ENCODE measurements around the gene ACOXL. TPM values are rescaled to one million over a fixed set of nuclear protein-coding genes. Genes with fewer than 3 reads are reported as not detected.

The ACOXL gene
- polyA plus RNA-seq, 3 donors: 0.35 TPM; not detected in 2

GRCh38 chr2:110713513-110714362 is 18.6 kb upstream of the ACOXL start:
- H3K36me3 ChIP-seq (replicated peaks in 1 of 2; ENCODE audit: control insufficient read depth in 1 of 2, insufficient read depth in 2 of 2, low read length in 2 of 2): no peaks in the 10 kb centered on the region
- no peak overlapping the region for H3K4me3 ChIP-seq (replicated peaks in 1 of 3; ENCODE audit: low read depth in 2 of 3, low read length in 3 of 3)
- H3K79me2 ChIP-seq (ENCODE audit: insufficient read depth, low read length): no peaks in the 10 kb centered on the region
- Mint-ChIP-seq H3K27ac (no peak overlapping the region), H3K27me3 (ENCODE audit: low read depth in 3 of 3) (peaks cover 2 to 10% (median 3%) of the 10 kb centered on the region in 3 donors), H3K4me1 (peaks cover 32% of the 10 kb centered on the region), H3K9me3 (peaks cover 0 to 5% (median 0%) of the 10 kb centered on the region in 7 donors), H3K4me3 (no peak overlapping the region), H3K36me3 (no peaks in the 10 kb centered on the region)
- no peak for TF ChIP-seq CTCF (IDR thresholded peaks at IDR 0.05)
- intact Hi-C loops (cut with micrococcal nuclease): no loop called here
- WGBS (ENCODE audit: insufficient coverage): 96% methylated on average over 5 of the region's 6 CpGs
- peak overlapping the region; percentile 64 for H2AFZ ChIP-seq (ENCODE audit: insufficient read depth, low read depth, low read length, poor library complexity, severe bottlenecking)
- H4K20me1 ChIP-seq (ENCODE audit: insufficient read depth, low read length): no peaks in the 10 kb centered on the region
- no peak for DNase-seq
- peaks cover 22 to 34% of the 10 kb centered on the region in 2 donors for H3K4me1 ChIP-seq (ENCODE audit: control insufficient read depth in 1 of 2, insufficient read depth in 2 of 2, low read length in 2 of 2)
- no peaks in the 10 kb centered on the region for H3K9me3 ChIP-seq (replicated peaks in 1 of 2; ENCODE audit: control insufficient read depth in 1 of 2, insufficient read depth in 1 of 2, low read length in 2 of 2)
- H3K27ac ChIP-seq (ENCODE audit: low read depth in 1 of 2, low read length in 2 of 2): peak overlapping the region in 1 of 2 donors; percentile 69
- H3K9ac ChIP-seq (ENCODE audit: insufficient read depth, low read length, poor library complexity, severe bottlenecking): no peak overlapping the region
- H3K4me2 ChIP-seq (replicated peaks; ENCODE audit: extremely low read depth, low read length, poor library complexity, severe bottlenecking): no peak overlapping the region
- H3K27me3 ChIP-seq (ENCODE audit: control insufficient read depth in 2 of 2, insufficient read depth in 2 of 2, low read length in 2 of 2): no peaks in the 10 kb centered on the region

- Histone ChIP-seq H3K36me3 (replicated peaks in 1 of 2; ENCODE audit: control insufficient read depth in 1 of 2, insufficient read depth in 2 of 2, low read length in 2 of 2) (no peaks in the 10 kb centered on the region), H3K27ac (ENCODE audit: low read depth in 1 of 2, low read length in 2 of 2) (peak overlapping the region; percentile 21 to 69), H3K4me2 (replicated peaks; ENCODE audit: extremely low read depth, low read length, poor library complexity, severe bottlenecking) (peak overlapping the region; percentile 44), H3K4me3 (replicated peaks in 1 of 3; ENCODE audit: low read depth in 2 of 3, low read length in 3 of 3) (peak overlapping the region in 1 of 3 experiments; percentile 23), H3K9me3 (replicated peaks in 1 of 2; ENCODE audit: control insufficient read depth in 1 of 2, insufficient read depth in 1 of 2, low read length in 2 of 2) (no peaks in the 10 kb centered on the region), H4K20me1 (ENCODE audit: insufficient read depth, low read length) (no peaks in the 10 kb centered on the region), H3K4me1 (ENCODE audit: control insufficient read depth in 1 of 2, insufficient read depth in 2 of 2, low read length in 2 of 2) (peaks cover 13 to 25% of the 10 kb centered on the region in 2 donors), H3K79me2 (ENCODE audit: insufficient read depth, low read length) (no peaks in the 10 kb centered on the region), H3K9ac (ENCODE audit: insufficient read depth, low read length, poor library complexity, severe bottlenecking) (no peak overlapping the region), H2AFZ (ENCODE audit: insufficient read depth, low read depth, low read length, poor library complexity, severe bottlenecking) (peak overlapping the region; percentile 64), H3K27me3 (ENCODE audit: control insufficient read depth in 2 of 2, insufficient read depth in 2 of 2, low read length in 2 of 2) (no peaks in the 10 kb centered on the region)
- intact Hi-C loops (cut with micrococcal nuclease): no loop called here
- peaks cover 3 to 8% (median 3%) of the 10 kb centered on the region in 3 donors for H3K27me3 Mint-ChIP-seq (ENCODE audit: low read depth in 3 of 3)
- peak overlapping the region; percentile 26 to 83 (median 68) for H3K27ac Mint-ChIP-seq
- peaks cover 0 to 3% (median 0%) of the 10 kb centered on the region in 7 donors for H3K9me3 Mint-ChIP-seq
- no peak for TF ChIP-seq CTCF (IDR thresholded peaks at IDR 0.05)
- peaks cover 23% of the 10 kb centered on the region for H3K4me1 Mint-ChIP-seq
- DNase-seq: peak in 2 of 3 donors; percentile 12 to 31
- H3K36me3 Mint-ChIP-seq: no peaks in the 10 kb centered on the region
- peak overlapping the region in 1 of 2 donors; percentile 73 for H3K4me3 Mint-ChIP-seq
- 17% methylated on average over 5 of the region's 6 CpGs for WGBS (ENCODE audit: insufficient coverage)
Observed at GRCh38 chr2:110714452-110715224, 17.7 kb upstream of the ACOXL start.
